Activated CD8-positive, alpha-beta memory T cell treated with anti-CD3 and anti-CD28 coated beads for 4 hours (primary cell): ENCODE results near the gene ATCAY.

Source experiments
- DNase-seq, 2 donors: peaks; one replicate each; pipeline ENCODE4 v3.0.0-alpha.2; 2020; ENCODE audit warnings: low read depth in 2 of 2

Gene ATCAY

DNA sequence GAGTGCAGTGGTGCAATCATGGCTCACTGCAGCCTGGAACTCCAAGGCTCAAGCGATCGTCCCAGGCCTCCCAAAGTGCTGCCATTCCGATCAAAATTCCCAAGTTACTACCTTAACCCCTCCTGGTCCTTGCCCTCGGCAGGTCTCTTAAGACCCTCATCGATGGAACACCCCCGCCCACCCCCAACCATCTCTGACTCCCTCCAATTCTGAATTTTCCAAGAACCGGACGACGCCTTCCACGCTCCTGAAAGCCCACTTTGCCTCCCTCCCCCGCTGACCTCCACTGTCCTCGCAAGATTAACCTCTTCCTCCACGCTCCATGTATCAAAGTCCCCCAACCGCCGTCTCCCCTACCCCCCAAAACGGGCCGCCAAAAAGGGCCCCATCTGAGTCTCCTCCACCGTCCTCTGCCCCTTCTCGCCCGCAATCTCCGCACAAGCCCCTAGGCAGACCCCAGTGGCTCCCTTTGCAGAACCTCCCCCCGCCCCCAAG, 89.9 kb downstream of the ATCAY start:
- DNase-seq = no peak

DNA sequence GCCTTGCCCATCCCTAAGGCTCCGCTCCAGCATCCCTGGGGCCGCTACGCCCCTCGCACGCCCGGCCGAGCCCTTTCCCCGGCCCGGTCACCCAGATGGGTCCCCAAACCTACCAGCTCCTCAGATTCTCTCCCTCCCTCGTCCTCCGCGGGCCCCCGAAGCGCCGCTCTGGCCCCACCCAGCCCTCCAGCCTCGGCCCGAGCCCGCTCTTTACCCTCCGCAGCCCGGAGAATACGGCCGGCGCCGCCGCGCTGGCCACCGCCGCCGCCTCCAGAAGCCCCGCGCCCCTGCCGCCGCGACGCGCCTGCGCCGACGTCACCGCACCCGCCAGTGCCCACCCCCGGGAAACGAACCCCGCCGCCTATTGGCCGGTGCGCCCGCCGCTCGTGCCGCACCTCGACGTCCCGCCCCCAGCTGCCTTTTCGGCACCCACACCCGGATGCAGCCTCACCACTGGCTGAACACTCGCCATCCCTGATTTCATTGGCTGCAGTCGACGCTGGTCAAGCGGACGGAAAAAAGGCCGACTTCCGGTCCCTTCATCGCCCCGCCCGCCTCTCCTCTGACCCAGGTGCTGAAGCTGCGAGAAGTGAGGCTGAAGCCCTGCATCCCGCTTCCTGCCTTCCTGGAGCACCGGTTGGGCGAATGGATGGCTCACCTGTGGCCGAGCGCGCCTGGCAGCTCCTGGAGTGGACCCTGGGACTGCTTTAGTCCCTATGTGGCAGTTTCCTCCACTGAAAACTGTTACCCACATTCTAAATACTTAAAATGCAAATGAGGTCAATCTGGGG, 90.5 kb downstream of the ATCAY start, which contains the start of gene DAPK3:
TSS of gene DAPK3 (minus strand) at position 292 of the 791 bp plus-strand sequence. CDS start 1,364 bp downstream, outside the sequence.
- DNase-seq = peak; percentile 78 to 83

DNA sequence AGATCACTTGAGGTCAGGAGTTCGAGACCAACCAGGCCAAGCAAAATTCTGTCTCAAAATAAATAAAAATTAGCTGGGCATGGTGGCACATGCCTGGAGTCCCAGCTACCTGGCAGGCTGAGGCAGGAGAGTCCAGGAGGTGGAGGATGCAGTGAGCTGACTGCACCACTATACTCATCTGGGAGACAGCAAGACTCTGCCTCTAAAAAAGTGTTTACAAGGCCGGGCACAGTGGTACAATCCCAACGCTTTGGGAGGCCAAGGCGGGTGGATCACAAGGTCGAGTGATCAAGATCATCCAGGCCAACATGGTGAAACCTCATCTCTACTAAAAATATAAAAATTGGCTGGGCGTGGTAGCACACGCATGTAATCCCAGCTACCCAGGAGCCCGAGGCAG, 94.7 kb downstream of the ATCAY start:
- no peak for DNase-seq

DNA sequence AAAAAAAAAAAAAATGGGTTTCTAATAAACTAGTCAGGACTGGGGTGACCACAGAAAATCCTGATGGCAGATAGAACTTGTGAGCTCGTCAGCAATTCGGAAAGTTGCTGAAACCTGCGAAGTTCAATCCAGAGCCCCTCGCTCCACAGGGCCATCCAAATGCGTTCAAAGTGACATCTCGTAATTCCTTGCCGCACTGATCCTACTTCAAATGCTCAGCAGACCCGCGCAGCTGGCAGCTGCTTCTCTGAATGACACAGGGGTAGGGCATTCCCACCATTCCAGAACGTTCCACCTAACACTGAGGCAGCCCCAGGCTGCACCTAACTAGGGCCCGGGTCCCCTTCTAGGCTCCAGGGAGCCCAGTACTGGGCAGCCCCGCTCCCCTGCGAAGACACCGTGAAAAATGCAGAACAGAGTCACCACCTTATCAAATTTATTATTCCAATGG, 95.2 kb downstream of the ATCAY start:
- no peak for DNase-seq

DNA sequence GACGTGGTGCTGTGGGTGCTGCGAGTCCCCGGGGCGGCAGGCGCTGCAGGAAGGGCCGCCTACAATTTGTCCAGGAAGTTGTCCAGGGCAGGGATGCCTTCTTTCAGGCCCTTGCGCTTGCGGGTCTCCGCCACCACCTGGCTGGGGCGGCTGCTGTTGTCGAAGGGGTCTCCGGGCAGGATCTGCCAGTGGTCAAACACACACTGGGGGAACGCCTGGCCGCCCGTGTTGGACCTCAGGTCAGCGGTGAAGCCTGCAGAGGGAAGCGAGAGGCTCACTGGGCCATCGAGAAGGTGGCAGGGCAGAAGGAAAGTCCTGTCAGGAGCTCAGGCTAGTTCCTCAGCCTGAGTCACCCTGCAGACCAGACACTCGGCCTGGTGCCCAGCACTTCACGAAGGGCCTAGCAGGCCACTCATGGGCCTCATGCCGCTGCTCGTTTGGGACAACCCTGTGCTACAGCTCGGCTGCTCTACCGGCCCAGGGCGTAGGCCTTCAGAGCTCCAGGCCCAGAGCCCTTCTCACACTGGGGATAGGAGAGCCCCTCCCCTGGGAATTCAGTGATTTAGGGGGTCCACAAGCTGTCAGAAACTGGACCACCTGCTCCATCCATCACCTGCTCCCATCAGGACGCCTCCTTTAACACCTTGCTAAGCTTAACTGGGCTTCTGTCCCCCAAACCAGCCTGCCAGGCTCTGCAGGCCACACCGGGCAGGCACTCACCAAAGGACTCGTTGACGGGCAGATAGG, 96.2 kb downstream of the ATCAY start:
- no peak for DNase-seq
